ENCODE data around the gene WNT3A. TPM values are rescaled to one million over a fixed set of nuclear protein-coding genes. Genes with fewer than 3 reads are reported as not detected.

Gene WNT3A
- total and polyA plus RNA-seq, 2 of the 4 experiments (the other 2 are of a cell fraction) = not detected

- H3K23ac ChIP-seq (ENCODE audit: low read depth, low read length) = no peak overlapping the region
- no peak overlapping the region for H2AK5ac ChIP-seq (ENCODE audit: low read depth, low read length)
- H2BK5ac ChIP-seq (ENCODE audit: low read depth, low read length, poor library complexity, severe bottlenecking) = no peak overlapping the region
- H3K27ac ChIP-seq (ENCODE audit: insufficient read depth, low read length) = no peak overlapping the region
- no peaks in the 10 kb centered on the region for H3K79me1 ChIP-seq (ENCODE audit: low read depth in 1 of 2, low read length in 2 of 2)
- H3K56ac ChIP-seq (ENCODE audit: extremely low read depth, insufficient read depth, low read length) = no peak overlapping the region
- no peaks in the 10 kb centered on the region; the same call in none of the 2 replicates for H4K20me1 ChIP-seq (ENCODE audit: insufficient read depth, low read length)
- TF ChIP-seq MXI1 (IDR thresholded peaks at IDR 0.05; ENCODE audit: borderline replicate concordance, low read depth, low read length) = no peak
- no peak for TF ChIP-seq CHD1 (IDR thresholded peaks at IDR 0.05; ENCODE audit: low read depth, low read length)
- no peak for TF ChIP-seq BHLHE40 (IDR thresholded peaks at IDR 0.05; ENCODE audit: low read depth, low read length)
- no peak for TF ChIP-seq RFX5 (IDR thresholded peaks at IDR 0.05; ENCODE audit: low read depth, low read length)
- TF ChIP-seq RCOR1 (IDR thresholded peaks at IDR 0.05; ENCODE audit: insufficient replicate concordance, low read length) = no peak
- no peak for TF ChIP-seq MAZ (IDR thresholded peaks at IDR 0.05; ENCODE audit: borderline replicate concordance, low read depth, low read length)
- no peak for TF ChIP-seq ELK1 (IDR thresholded peaks at IDR 0.05; ENCODE audit: borderline replicate concordance, low read depth, low read length)
- TF ChIP-seq SMC3 (IDR thresholded peaks at IDR 0.05; ENCODE audit: low read depth, low read length) = no peak
- no peak for TF ChIP-seq POLR2A (IDR thresholded peaks at IDR 0.05; ENCODE audit: low read depth, low read length)
- no peak for TF ChIP-seq CEBPB (IDR thresholded peaks at IDR 0.05; ENCODE audit: low read depth, low read length)
- TF ChIP-seq USF2 (IDR thresholded peaks at IDR 0.05; ENCODE audit: low read depth, low read length) = no peak
- no peak for TF ChIP-seq NFE2L2 (IDR thresholded peaks at IDR 0.05; ENCODE audit: low read depth, low read length)
- no peak for TF ChIP-seq RAD21 (IDR thresholded peaks at IDR 0.05; ENCODE audit: low read length)
- TF ChIP-seq CTCF (conservative IDR thresholded peaks at IDR 0.05; ENCODE audit: low read depth, low read length) = no peak
- TF ChIP-seq MAFK (IDR thresholded peaks at IDR 0.05; ENCODE audit: low read depth, low read length) = no peak
- no peak for TF ChIP-seq FOS (IDR thresholded peaks at IDR 0.05; ENCODE audit: low read depth, low read length)
- H3K9me1 ChIP-seq (ENCODE audit: insufficient read depth, low read length) = no peaks in the 10 kb centered on the region
- H3K14ac ChIP-seq (replicated peaks; ENCODE audit: low read depth, low read length) = no peak overlapping the region
- H2BK15ac ChIP-seq (ENCODE audit: low read depth, low read length) = no peak overlapping the region
- no peak overlapping the region for H4K8ac ChIP-seq (ENCODE audit: low read depth in 2 of 2, low read length in 2 of 2)
- H3K4me3 ChIP-seq (ENCODE audit: insufficient read depth, low read depth, low read length) = no peak overlapping the region
- no peak overlapping the region for H3K9ac ChIP-seq (ENCODE audit: low read depth, low read length)
- no peaks in the 10 kb centered on the region for H3K36me3 ChIP-seq (ENCODE audit: control insufficient read depth, insufficient read depth, low read length)
- H2BK20ac ChIP-seq (ENCODE audit: low read depth, low read length) = no peak overlapping the region
- no peak overlapping the region for H2AFZ ChIP-seq (replicated peaks; ENCODE audit: low read length, poor library complexity)
- dilution Hi-C loops (cut with HindIII; ENCODE audit: low sequenced_read_pairs, unreplicated experiment) = no loop called here
- H4K91ac ChIP-seq (ENCODE audit: insufficient read depth, low read depth, low read length) = no peak overlapping the region
- H3K4ac ChIP-seq (ENCODE audit: low read depth, low read length) = no peak overlapping the region
- no TSS peak for BruUV-seq (replicated peaks)
- DNase-seq (no peak), ATAC-seq (ENCODE audit: low read depth) (no peak)
- ChIA-PET CTCF (no interaction called here), POLR2A (ENCODE audit: unreplicated experiment) (no interaction called here)
- peaks cover 23% of the 10 kb centered on the region for H3K27me3 ChIP-seq (ENCODE audit: control insufficient read depth, insufficient read depth, low read length)
- intact Hi-C loops (cut with micrococcal nuclease) = no loop called here
- 44% methylated on average over 3 of the region's 7 CpGs; no CpG with 5 or more reads in 1 of the 2 experiments for WGBS, 2 experiments (ENCODE audit: extremely low coverage in 2 of 2, insufficient read length in 1 of 2)
- no peaks in the 10 kb centered on the region; the same call in 1 of the 2 replicates for H3K9me3 ChIP-seq (ENCODE audit: control insufficient read depth, insufficient read depth, low read length)
- no peak overlapping the region for H3K4me2 ChIP-seq (ENCODE audit: low read depth, low read length)
- in situ Hi-C loops (cut with MboI; ENCODE audit: low sequenced_read_pairs) = no loop called here
- H3K4me1 ChIP-seq (ENCODE audit: control insufficient read depth, insufficient read depth, low read length) = no peaks in the 10 kb centered on the region
- H2BK120ac ChIP-seq (ENCODE audit: low read depth, low read length) = no peak overlapping the region
- H3K18ac ChIP-seq (ENCODE audit: low read depth, low read length) = no peak overlapping the region
- H2AK9ac ChIP-seq (replicated peaks; ENCODE audit: low read depth, low read length, poor library complexity) = no peak overlapping the region
- no peak overlapping the region for H4K5ac ChIP-seq (ENCODE audit: low read depth, low read length)
These were observed 38.6 kb downstream of the WNT3A start for GRCh38 chr1:228045405-228045804.
